ENCODE results near the gene PAMR1. TPM values are rescaled to one million over a fixed set of nuclear protein-coding genes. Genes with fewer than 3 reads are reported as not detected.

Gene PAMR1
- total and polyA plus RNA-seq, 2 of the 8 experiments (the other 6 are each of a cell fraction or from before 2014, with no cell fraction given): 3.0 to 6.9 TPM

DNA sequence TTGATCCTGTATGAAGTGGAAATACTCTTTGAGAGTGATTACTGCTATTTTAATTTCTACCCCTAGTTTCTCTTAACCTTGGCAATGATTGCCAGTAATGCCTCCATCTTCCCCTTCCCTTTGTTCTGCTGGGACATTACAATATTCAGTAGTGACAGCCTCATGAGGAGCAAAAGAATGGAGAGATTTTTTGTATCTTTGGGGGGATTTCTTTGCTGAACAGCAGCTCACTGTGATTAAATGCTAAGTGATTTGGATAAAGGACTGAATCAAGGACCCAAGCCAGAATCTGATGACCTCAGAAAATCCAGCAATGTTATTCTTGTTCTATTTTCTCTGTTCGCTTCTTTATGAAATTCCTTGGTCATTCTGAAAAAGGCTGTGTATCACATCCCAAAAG is 99.1 kb downstream of the PAMR1 start (continued):
- no peak for TF ChIP-seq SIN3A (conservative IDR thresholded peaks at IDR 0.05 in 1 of 2, IDR thresholded peaks at IDR 0.05 in 1 of 2; ENCODE audit: low read depth in 1 of 2, low read length in 2 of 2)
- TF ChIP-seq, protein P1, sequence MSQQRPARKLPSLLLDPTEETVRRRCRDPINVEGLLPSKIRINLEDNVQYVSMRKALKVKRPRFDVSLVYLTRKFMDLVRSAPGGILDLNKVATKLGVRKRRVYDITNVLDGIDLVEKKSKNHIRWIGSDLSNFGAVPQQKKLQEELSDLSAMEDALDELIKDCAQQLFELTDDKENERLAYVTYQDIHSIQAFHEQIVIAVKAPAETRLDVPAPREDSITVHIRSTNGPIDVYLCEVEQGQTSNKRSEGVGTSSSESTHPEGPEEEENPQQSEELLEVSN (IDR thresholded peaks at IDR 0.05): no peak
- TF ChIP-seq, protein P2, sequence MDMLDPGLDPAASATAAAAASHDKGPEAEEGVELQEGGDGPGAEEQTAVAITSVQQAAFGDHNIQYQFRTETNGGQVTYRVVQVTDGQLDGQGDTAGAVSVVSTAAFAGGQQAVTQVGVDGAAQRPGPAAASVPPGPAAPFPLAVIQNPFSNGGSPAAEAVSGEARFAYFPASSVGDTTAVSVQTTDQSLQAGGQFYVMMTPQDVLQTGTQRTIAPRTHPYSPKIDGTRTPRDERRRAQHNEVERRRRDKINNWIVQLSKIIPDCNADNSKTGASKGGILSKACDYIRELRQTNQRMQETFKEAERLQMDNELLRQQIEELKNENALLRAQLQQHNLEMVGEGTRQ (IDR thresholded peaks at IDR 0.05; ENCODE audit: low read length): no peak
- TF ChIP-seq, protein P3, sequence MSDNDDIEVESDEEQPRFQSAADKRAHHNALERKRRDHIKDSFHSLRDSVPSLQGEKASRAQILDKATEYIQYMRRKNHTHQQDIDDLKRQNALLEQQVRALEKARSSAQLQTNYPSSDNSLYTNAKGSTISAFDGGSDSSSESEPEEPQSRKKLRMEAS (IDR thresholded peaks at IDR 0.05): no peak

Measured in H1 (cell line).